Occipital lobe (tissue), 2 donors: Measurements from ENCODE around the gene NPAS3. TPM values are rescaled to one million over a fixed set of nuclear protein-coding genes. Genes with fewer than 3 reads are reported as not detected.

ENCODE experiments used
- DNase-seq: peaks from one replicate; lab custom pipeline; 2025; lab: John Stamatoyannopoulos, UW
- total RNA-seq: library from RNA; depleted of rRNA; stranded (reverse); fragments of >200 nt; gene quantifications from one replicate; pipeline ENCODE4 v1.2.3, GENCODE V29; 2014

The NPAS3 gene
- total RNA-seq, 1 donor from 2014 or later: 44.6 TPM

DNA sequence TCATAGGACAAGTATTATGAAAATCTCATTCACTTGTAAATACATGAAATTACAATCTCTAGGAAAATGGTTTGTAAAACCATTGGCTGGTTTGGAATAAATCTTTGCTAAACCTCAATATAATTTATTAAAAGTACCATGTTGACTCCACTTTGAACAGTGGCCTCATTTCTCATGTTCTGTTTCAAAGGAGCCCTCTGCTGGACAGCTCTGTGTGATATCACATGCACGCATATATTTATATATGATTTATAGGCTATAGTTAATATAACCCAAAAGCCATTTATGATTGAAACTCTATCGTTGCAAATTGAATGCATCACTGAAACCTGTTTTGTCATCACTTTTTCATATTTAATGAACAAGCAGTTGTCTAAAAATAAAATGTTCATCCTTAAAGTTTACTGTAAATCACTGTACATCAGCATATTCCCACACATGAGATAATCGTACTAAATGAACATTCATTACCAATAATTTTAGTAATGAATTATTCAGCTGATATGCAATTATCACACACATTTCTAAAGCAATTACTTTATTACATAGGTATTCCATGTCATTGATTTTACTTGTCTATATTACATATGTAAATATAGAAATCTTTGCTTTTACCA, 493.8 kb downstream of the NPAS3 start:
- DNase-seq: no peak

DNA sequence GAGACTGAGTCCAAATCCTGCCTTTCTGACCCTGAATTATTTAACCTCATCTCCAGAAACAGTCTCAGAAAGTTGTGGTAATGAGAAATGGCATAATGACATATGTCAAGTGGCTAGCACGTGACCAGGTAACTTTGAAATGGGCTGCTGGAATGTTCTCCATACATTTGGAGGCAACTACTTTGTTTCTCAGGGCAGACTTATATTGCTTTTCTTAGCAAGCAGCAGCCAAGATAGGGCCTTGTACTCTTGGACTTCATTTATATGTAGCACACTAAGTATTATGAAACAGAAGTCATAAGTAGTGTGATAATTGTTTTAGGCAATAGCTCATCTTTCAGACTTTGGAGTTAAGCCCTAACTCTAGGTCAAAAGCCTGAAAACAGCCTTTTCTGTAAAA, 494.7 kb downstream of the NPAS3 start:
- no peak for DNase-seq

DNA sequence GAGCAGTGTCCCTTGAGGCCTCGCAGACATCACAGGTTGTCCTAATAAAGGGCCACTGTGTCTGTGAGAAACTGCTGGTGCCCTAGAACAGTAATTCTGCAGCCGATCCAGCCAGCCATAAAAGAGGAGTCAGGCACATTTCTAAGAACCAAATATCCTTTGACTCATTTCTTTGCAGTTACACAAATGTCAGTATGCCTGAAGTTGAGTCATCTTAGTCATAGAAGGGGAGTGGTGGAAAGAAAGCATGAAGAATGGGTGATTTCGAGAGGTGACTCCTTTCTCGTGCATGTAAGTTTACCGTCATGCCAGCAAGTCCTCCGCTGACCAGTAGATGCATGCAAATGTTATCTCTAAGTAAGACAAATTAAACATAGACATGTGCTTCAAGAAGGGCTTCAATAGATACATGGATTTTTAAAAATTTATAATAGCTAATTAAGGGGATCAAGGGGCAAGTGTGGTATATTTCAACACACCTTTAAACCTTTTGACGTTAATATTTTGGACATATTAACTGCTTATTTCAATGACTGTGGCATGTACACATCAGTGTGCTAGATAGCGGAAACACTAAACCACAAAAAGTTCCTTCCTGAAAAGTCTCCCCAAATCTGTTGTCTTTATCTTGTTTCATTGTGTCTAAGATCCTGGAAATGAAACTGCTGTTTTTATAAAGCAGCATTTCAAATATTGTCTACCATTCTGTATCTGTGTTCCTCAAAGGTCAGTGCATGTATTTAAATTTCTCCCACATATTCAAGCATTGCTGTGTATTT, 497.4 kb downstream of the NPAS3 start:
- DNase-seq: no peak

DNA sequence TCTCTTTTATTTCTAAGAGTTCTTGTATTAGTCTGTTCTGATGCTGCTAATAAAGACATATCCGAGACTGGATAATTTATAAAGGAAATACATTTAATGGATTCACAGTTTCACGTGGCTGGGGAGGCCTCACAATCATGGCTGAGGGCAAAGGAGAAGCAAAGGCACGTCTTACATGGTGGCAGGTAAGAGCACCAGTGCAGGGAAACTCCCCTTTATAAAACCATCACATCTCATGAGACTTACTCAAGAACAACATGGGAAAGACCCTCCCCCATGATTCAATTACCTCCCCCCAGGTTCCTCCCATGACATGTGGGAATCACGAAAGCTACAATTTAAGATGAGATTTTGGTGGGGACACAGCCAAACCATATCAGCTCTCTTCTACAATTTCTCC, 503.0 kb downstream of the NPAS3 start:
- no peak for DNase-seq

DNA sequence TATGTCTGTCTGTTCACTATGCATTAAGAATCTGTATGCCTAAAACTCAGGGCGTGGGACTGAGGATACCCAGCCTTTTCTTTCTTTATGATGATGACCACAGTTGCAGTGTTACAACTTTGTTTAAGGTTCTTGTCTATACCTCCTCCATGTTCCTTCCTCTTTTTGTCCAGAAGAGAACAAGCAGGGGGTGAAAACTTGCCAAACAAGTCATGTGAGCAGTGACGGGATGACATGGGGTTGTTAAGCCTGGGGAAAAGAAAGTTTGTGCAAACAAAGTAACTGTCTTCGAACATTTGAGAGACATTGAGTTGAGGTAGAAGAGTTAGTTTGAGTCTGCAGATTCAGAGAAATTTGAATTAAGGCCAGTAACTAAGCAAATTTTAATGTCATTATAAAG, 505.5 kb downstream of the NPAS3 start:
- DNase-seq: no peak

DNA sequence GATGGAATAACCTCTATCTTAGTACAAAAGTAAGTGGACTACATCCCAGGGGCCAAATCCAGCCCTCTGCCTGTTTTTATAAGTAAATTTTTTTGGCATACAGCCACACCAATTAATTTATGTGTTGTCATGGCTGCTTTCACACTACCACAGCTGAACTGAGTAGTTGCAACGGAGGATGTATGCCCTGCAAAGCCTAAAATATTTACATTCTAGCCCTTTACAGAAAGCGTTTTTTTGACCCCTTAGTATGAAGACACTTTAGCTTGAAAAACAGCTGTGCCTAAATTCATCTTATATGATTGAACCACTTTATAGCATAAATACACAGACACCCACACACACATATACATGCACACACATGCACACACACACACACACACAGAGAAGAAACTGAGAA, 510.6 kb downstream of the NPAS3 start:
- DNase-seq: no peak

DNA sequence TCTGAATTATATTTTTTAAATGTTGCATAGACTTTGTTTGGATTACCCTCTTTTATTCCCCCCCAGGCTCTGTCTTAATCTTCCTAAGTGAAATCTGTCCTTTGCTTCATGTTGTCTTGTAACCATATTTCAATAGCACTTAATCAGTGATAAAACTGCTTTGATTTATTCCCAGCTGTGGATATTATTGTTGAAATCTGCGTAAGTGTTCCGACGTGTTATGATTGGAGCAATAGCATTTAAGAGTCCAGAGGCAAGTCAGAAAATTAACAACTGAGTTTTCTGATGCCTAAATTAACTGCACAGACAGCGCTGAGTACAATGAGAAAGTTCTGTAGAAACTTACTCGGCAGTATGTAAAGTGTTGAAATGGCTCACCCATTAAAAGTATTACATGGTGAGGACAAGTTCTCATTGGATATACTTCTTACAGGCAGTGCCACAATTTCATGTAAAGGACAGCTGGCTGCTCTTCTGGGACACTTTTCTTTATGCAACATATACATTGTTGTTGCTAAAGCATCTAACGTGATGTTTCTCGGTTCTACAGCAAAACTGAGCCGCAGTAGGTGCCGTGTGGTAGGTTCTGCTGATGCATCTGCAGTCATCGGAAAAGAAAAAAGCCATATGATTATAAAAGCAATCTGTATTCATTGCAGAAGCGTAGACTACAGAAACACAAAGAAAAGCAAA, 511.2 kb downstream of the NPAS3 start:
- no peak for DNase-seq

DNA sequence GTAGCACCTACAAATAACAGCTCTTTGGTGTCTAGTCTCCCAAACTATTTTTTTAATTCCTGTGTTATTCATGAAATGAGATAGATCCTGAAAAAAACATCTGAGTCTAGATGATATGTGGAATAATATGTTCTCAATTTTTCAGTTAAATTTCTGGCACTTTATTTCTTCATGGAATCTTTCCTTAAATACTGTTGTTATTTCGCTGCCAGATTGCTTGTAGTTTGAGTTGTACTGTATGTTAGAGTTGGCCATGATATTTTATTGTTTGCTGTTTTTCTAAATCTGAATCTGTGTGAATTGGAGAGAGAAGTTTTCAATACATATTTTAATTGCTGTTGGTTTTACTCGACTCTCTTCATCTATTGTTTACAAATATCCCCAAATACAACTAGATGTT, 511.7 kb downstream of the NPAS3 start:
- no peak for DNase-seq

DNA sequence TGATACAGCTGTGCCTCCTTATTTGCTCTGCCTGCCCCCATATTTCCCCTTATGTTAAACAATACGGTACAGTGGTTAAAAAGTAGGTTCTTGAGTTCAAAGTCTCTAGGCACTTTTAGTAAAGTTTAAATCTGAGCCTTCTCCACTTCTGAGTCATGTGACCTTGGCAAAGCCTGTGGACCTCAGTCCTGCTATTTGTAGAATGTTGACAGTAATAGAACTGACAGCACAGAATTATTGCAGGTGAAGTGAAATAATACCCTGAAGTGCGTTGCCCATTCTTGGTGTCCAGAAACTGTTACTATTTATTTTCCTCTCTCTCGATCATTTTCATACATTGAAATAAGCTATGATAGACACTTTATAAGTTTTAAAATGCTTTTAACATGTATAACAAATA, 512.5 kb downstream of the NPAS3 start:
- DNase-seq: no peak

DNA sequence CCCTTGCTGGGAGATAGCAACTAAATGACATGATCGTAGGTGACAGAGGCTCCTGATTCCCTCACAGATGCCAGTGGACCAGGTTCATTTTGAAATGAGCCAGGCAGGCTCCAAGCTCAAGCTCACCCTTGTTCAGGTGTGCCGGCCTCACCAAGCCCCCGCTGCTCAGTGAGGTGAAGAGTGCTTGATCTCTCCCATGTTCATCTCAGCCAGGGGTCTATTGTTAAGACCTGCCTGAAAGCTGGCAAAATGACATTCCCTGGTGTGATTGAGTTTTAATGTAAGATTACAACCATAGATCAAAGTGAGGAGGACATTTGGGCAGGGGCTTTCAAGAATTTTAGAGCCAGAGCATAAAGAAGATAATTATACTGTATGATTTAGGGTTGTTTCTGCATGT, 514.3 kb downstream of the NPAS3 start:
- DNase-seq: no peak

DNA sequence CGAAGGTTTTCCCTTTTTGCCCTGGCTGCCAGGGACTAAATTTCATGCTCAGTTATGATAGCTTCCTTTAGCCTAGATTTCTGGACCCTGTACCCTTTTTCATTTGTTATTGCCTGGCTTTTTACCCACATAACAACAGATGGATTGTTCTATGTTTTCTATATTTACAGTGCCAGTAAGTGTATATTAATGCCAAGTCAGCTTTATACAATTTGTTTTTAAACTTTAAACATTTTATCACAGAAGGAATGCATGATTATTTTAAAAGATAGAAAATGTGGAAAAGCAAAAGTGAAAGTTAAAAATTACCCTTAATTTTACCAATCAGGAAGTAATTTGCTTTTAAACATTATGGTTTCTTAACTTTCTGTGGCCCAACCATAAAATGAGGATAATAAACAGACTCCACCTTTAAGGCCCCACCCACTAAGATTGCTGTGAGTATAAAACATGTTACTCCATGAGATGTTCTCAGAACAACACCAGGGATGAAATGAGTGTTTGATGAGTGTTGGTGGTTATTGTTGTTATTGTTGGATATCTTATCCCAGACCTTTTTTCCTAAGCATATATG, 515.4 kb downstream of the NPAS3 start:
- no peak for DNase-seq

DNA sequence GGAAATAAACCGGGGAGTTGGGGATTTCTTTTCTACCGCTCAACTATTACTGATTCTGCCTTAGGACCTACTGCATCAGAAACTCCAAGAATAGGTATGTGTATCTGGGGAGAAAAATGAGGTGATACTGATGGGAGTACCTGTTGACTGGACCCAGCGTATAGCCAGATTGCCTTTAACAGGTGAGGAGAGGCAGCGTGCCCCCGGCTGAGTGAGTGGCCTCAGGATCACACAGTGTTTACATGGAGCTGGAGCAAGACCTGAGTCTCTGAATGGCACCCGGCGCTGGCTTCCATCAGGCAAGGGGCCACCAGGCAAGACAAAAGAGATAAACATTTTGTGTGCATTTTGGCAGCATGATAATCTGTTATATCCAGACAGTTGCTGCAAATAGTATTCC, 516.0 kb downstream of the NPAS3 start:
- DNase-seq: no peak

DNA sequence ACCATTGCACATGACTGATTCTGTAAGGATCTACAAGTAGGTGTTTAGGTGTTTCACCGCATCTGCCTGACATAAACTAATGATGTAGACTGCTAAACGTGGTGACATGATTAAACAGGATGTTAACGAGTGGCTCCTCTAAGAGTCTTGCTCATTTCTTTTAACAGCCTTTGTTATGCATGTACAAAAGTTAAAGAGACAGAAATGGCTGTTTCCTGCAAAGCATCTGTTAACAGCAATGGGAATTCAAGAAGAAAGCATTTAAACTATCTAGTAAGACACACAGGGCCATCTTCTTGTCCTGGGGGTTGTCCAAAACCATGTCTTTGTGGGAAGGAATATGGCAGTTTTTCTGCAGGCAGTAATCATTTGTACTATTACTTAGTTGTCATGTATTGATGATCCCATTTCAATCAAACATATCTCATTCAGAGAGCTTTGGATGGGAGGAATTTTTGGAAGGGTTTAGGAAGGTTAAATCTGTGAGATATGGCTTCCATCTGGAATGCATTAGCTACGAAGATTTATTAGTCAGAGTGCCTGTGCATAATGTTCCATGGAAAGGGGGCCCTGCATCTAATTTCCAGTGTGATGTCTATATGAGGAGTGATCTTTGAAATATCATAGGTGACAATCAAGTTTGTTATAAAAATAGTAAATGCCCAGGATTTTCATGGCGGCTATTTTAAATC, 517.1 kb downstream of the NPAS3 start:
- DNase-seq: no peak

DNA sequence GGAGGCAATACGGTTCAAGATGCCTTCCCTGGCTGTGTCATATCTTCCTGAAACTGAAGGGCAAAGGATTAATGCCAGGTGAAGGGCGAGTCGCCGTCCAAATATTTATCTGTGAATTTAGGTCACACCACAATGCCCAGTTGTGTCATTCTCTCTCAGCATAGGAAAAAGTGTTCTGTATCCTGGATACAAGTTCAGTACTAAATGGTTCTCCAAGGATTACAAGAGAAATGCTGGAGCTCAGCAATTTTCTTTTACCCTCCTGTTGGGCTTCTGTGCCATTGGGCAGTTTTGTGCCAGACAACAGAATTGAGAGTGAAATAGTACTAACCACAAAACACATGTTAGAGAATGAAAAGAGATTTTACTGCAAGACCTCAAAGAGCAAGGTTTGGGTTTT, 518.3 kb downstream of the NPAS3 start:
- no peak for DNase-seq

DNA sequence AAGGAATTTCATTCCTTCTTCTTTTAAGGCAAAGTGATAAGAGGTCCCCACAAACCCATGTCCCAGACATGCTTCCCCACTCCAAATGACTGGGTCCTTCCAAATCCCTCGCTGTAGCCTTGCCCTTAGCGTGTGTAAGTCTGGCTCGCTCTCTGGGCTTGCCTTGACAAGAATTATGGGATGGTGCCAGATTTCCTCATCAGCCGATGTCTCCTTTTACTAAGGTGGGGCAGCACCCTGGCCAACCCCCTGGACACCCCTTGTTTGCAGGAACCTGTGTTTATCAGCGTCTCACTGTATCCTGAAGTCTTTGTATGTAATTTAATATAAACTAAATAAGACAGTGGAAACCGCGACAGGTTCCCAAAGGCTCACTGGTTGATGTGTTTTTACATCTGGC, 518.9 kb downstream of the NPAS3 start:
- DNase-seq: no peak

DNA sequence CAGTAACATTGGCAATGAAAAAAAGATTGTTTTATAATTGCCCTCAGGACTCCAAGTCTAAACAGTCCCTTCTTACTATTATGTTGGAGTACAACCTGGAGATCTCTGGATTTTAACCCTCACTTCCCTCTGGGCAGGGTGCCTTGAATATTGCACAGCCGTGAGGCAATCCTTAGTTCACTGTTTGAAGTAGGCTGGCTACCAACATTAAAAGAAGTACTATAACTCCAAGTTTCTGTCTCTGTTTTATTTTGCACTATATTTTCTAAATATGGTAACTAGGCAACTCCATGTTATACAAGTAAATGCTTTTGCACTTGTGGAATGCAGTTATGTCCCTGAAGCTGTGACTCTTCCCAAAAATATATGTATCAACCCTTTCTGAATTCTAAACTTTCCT, 521.5 kb downstream of the NPAS3 start:
- no peak for DNase-seq

DNA sequence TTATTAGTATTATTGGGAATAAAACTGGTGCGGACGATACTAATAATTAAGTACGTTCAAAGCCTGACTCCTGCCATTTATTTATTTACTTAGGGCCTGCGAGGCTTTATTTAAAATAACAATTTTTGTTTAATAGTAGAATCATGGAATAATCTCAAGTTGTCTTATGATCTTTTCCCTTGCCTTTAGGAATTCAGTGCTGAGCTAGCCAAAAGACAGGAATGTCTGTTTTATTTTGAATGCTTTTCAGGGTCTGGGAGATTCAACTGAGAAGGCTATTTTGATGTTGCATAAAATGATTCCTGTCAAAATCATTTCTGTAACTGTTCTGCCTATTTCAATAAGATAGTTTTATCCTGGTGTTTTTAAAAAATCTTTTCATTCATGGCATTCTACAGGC, 522.4 kb downstream of the NPAS3 start:
- no peak for DNase-seq

DNA sequence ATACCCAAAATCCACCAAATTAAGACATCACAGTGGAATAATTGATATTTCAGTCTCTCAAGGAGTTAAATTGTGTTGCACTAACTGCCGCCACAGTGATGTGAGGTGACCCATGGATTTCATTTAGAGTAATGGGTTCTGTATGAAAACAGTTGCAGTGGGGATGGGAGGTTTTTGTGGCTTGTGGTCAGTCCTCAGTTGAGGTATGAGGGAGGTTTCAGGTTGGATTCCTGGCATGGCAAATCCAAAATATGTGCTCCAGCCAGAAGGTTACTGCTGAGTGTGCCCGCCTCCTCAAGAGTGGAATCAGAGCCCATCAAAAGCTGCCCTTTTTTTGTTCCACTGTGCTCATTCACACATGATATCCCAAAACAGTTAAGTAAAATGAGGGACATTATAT, 525.1 kb downstream of the NPAS3 start:
- DNase-seq: no peak

DNA sequence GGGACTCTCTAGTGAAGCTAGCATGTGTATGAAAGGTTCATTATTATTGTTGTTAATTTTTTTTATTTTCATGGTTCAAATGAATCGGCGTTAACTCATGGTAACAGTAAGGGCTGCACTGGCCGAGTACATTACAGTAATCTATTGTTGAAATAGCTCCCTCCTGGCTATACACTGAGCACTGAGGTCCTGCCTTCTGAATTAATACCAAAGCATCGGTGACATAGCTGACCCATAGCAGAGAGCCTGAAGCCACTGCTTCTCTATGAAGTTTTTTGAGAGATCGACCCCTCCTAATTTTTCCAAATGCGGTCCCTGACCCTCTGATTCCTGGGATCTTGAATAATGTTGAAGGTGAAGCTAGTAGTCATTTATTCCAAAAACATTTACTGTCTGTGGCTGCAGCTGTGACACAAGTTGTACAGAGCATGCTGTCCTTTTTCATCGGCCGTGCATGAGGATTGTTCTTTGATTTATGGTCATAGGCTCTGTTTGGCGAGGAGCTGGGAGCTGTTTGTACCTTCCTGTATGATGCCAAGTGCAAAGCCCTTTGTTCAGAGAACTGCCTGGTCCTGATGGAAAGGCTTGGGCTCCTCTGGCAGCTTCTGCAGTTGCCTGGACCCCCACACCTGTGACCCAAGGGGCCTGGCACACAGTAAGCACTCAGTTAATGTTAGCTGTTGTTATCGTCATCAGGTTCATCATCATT, 525.7 kb downstream of the NPAS3 start:
- no peak for DNase-seq

DNA sequence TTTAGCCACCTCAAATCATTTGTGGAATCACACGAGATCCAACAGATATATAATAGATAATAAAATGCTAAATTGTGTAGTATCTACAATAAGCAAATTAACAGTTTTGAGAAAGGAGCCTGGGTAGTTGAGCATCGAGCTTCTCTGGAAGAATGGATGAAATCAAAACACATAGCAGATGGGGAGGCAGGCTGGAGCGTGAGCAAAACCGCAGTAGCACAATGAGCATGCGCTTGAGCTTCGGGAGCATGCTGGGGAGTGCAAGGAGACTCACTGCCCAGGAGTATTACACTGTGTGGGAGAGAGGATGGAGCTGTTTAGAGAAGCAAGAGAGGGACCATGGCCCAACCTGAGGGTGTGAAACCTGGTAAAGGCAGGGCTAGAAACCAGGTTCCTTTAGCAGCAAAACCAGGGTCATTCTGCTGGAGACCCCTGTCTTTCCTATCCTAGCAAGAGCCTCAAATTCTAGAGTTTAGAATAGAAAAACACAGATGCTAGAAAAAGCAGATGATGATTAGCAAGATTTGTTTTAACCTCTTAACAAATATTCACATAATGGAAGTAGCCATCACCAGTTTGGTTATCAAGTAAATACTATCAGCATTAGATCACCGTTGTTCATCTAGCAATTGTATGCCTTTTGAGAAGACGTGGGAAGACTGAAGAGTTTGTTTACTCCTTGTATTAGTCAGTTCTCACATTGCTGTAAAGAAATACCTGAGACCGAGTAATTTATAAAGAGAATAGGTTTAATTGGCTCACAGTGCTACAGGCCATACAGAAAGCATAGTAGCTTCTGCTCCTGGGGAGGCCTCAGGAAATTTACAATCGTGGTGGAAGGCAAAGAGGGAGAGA, 527.4 kb downstream of the NPAS3 start:
- no peak for DNase-seq
